Measurements from ENCODE around the gene ZBED5.
"Not testable (repeated sequence)": the region's sequence is repeated elsewhere in the genome, so short reads cannot be mapped to it uniquely, and the experiment has no call there.

ZBED5 gene

GRCh38 chr11:10857709-10858438 is at the start of gene ZBED5:
ZBED5 (minus strand) TSS chr11:10858053; CDS start chr11:10854945, 3,108 bp downstream.
- peak; percentile 91 to 92 for DNase-seq (ENCODE audit: low read depth in 2 of 2)

DNA sequence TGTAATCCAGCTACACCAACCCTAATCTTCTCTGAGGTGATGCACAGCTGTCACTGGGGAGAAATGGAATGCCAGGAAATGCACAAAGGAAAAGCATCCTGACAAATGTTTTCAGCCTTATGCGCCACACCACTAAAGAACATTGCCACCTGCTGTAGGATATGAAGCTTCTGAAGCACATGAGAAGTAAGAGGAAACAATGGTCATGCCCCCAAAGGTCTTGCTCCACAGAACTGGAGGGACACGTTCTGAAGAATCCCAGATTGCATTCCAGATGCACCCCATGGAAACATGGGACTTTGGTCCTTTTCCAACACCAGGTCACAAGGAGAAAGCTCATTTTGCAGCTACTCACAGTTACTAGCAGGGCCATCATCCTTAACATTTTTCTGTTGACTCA is 48.7 kb upstream of the ZBED5 start:
- DNase-seq (ENCODE audit: low read depth in 2 of 2) = no peak

DNA sequence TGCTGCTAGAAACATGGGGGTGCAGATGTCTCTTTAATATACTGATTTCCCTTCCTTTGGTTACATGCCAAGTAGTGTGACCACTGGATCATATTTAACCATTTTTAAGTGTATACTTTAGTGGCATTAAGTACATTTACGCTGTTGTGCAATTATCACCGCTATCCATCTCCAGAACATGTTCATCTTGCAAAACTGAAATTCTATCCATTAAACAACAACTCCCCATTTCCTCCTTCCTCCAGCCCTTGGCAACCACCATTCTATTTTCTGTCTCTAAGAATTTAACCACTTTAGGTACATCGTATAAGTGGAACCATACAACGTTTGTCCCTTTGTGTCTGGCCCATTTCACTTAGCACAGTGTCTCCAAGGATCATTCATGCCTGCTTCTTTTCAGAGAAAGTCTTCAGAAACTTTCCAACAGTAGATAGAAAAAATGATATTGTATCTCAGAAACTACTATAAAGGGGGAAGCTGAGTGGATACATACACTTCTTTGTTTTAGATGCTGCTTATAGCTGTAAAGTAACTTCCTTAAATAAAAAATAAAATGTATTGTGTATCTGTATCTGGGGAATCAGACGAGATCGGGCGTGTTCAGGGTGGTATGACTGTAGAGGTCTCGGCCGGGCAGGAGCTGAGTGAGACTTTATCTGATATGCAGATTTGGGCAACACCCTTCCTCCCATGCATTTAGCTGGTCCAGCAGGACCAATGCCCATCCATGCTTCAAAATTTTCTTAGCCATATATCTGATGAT is 44.6 kb upstream of the ZBED5 start:
- no peak for DNase-seq (ENCODE audit: low read depth in 2 of 2)

DNA sequence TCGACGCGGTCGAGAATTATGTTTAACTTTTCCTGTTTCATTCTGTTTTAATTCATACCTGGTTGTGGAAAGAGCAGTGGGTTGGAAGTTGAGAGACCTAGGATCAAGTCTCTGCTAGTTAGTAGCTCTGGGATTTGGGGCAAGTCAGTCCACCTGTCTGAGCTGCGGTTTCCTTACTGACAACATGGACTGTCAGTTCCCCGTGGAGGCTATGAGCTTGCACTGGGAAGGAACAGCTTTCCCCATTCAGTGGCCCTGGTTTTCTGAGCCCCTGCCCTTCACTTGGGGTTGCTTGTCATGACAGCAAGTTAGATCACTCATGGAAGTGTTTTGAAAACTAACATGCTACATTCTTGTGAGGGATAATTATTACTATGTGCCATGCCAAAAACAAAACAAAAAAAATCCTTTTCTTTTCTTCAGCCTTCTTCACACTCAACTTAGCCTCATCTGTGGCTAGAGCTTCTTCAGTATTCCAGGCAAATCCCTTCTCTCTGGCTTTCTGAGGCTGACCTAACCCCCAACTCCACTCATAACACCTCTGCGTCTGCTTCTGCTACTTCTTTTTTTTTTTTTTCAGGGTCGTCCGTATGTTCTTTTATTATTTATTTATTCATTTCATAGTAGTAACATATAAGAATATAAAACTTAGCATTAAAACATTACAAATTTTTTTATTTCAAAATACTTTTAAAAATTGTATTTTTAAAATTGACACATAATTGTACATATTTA is 43.0 kb upstream of the ZBED5 start:
- no peak for DNase-seq (ENCODE audit: low read depth in 2 of 2)

DNA sequence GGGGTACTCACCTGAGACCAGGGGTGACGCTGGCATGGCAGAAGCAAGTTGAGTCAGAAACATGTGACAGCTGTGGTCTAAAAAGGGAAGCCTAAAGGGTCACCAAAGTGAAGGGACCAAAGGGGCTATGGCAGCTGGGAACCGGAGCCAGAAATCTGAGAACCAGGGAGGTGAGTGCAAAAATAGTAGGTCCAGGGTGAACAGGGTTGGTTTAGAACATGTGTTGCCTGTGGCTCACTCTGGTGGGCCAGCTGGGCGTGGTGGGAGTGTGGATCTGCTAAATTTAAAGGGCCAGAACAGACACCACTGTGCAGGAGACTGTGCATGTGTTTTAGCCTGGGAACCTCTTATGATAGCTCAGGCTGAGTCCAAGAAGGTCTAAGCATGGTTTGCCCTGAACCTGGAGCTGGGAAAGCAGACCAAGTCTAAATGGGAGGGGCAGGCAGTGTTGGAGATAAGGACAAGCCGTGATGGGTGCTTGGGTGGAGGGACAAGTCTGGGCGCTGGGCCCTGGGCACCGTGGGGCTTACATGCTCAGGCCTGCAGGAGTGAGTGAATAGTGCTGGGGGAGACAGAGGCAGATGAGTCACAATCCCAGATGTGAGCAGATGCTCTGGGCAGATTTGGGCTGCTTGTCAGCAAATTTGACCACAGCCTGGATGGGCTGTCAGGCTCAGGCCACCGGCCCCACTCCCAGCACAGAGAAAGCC is 41.4 kb upstream of the ZBED5 start:
- peak; percentile 15 to 16 for DNase-seq (ENCODE audit: low read depth in 2 of 2)

GRCh38 chr11:10898763-10899025 is 40.8 kb upstream of the ZBED5 start:
- no peak for DNase-seq (ENCODE audit: low read depth in 2 of 2)

DNA sequence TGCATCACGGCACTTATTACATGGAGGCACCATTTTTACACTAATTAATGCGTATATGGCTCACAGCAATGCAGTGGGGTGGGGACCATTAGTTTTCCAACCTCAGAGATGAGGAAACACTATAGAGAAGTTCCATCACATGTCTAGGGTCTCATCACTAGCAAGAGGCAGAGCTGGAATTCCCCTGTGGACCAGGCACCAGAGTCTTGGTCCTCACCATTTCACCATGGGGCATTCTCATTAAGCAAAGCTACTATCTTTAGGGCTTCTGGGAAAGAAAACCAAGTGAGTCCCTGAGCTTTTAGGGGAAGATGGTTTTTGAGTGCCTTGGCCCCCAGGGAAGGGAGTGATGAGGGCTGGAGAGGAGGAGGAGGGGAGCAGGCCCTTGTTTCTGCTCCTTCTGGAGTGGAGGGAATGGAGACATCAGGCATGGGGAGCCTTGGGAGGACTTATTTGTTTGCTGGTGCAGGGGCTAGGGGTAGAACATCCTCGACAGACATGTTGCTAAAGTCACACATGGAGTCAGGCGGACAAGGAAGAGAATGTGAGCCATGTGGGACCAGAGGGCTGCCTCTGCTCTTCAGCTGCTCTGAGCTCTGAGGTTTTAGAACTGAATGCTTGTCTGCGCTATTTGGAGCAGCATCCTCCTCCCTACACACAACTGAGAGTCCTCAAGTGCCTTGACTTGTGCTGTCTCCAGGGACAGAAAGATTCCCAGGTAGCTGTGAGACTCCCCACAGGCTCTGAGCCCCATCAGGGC is 40.3 kb upstream of the ZBED5 start:
- no peak for DNase-seq (ENCODE audit: low read depth in 2 of 2)

DNA sequence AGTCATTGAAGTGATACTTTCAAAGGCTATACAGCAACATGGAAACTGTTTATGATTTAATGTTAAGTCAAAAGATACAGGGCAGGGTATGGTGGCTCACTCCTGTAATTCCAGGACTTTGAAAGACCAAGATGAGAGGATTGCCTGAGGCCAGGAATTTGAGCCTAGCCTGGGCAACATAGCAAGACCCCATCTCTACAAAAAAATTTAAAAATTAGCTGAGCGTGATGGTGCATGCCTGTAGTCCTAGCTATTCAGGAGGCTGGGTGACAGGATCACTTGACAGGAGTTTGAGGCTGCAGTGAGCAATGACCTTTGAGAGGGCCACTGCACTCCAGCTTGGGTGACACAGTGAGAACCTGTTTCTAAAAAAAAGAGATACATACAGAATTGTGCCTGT is 39.3 kb upstream of the ZBED5 start:
- DNase-seq (ENCODE audit: low read depth in 2 of 2) = no peak

GRCh38 chr11:10896493-10896892 is 38.6 kb upstream of the ZBED5 start:
- no peak for DNase-seq (ENCODE audit: low read depth in 2 of 2)

GRCh38 chr11:10895285-10895684 is 37.4 kb upstream of the ZBED5 start:
- DNase-seq (ENCODE audit: low read depth in 2 of 2) = no peak

DNA sequence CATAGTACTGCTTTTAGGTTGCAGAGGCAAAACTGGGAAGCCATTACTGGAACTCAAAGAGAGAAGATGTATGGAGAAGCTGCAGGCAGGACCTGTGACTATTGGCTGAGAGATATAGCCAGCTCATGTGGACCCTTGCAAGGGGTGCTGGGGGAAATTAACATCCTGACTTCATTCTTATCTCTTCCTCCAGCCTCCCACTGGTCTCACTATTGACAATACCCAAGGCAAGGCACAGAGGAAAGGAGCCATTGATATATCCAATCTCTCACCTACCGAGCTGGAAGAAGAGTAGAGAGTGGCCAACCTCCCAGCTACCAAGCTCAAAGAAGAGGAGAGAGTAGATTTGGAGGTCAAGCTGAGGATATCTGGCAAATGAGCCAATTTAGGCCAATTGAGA is 36.8 kb upstream of the ZBED5 start:
- no peak for DNase-seq (ENCODE audit: low read depth in 2 of 2)

DNA sequence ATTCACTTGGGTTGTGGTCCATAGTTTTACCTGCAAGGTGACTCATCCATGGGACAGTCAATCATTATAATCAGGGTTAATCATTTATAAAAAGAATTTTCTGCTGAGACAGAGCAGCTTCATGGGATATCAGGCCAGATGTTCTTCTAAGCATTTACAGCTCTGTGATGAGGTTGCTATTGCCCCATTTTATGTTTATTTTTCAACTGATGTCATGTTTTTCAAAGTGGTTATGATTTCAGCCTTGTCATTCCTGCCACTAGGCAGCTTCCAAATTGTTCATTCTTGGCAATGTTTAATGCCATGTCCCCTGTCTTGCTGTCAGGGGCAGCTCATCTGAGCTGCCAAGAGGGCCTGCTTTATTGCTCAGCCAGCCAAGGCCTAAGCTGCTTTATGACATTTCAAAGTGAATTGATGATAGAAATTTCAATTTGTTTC is 35.9 kb upstream of the ZBED5 start:
- DNase-seq (ENCODE audit: low read depth in 2 of 2) = no peak

DNA sequence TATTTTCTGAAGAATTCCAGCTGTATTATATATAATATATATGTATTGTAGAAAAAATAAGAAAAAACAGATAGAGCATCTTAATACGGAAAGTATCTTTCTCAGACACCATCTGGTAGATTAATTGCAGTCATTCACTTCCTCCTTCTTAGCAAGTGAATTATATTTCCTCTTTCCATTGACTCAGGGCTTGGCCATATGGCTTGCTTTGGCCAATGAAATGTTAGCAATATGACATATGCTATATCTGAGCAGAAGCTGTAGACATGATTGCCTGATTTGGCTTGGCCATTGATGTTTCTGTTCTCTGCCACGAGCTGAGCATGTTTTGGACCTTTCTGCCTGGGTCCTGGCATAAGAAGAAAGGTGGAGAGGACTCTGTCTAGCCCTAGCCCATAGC is 34.4 kb upstream of the ZBED5 start:
- DNase-seq (ENCODE audit: low read depth in 2 of 2) = no peak

DNA sequence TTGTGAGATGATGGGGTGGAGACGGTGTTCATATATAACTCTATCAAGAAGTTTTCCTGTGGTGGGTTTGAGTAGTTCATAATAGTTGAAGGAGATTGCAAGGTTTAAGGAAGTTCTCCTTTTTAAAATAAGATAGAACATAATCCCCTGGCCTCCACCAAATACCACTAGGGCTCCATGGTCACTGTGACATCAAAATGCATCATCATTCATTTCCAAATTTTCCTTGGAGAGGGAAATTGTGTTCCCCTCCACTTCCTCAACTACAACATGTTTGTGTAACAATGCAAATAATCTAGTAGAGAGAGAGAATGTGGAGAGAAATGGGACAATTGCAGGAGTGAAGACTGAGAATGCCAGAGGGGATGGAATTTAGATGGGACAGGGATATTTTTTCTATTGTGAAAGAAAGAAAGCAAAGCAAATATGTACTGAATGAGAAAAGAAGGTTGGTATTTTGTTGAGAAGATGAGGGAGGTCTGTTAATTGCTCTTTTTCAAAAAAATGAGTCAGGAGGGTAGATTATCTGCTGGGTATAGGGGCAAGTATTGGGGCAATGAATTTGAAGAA is 33.4 kb upstream of the ZBED5 start:
- DNase-seq (ENCODE audit: low read depth in 2 of 2) = no peak

GRCh38 chr11:10890083-10890482 is 32.2 kb upstream of the ZBED5 start:
- not testable (repeated sequence) for DNase-seq (ENCODE audit: low read depth in 2 of 2)

- DNase-seq (ENCODE audit: low read depth in 2 of 2) = no peak
Measured at GRCh38 chr11:10887307-10887706, 29.5 kb upstream of the ZBED5 start.

DNA sequence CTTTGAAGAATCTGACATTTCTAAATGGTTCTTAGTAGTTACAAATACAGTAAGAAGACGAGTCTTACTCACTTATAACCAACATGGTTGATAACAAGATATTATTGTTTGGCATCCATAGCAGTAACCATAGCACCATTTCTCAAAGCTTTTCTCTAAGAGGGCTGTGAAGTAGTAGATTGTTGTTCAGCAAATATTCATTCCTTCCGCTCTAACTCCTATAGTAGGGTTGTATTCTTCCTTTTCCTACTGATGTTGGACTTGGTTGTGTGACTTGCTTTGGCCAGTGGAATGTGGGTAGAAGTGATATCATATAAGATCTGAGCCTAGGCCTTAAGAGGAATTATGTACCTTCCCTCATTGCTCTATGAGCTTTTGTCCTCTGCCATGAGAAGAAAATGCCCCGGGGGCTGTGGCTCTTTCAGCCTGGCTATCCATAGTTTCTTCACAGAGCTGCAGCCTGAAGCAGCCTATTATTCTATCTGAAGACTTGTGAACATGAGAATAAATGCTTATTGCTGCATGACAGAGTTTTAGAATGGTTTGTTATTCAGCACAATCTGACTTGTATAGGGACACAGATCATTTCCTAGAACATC is 28.9 kb upstream of the ZBED5 start:
- DNase-seq (ENCODE audit: low read depth in 2 of 2) = no peak

- no peak for DNase-seq (ENCODE audit: low read depth in 2 of 2)
Measured at GRCh38 chr11:10885703-10886363, 28.0 kb upstream of the ZBED5 start.

DNA sequence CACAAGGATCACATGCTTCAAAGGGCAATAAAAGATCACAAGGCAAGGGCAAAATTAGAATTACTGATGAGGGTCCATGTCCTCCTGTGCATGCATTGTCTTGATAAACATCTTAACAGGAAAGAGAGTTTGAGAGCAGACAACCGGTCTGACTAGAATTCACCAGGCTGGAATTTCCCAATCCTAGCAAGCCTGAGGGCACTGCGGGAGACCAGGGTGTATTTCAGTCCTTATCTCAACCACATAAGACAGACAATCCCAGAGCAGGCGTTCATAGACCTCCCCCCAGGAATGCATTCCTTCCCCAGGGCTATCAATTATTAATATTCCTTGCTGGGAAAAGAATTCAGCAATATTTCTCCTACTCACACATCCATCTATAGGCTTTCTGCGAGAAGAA is 26.4 kb upstream of the ZBED5 start:
- DNase-seq (ENCODE audit: low read depth in 2 of 2) = not testable (repeated sequence)

- no peak for DNase-seq (ENCODE audit: low read depth in 2 of 2)
Measured at GRCh38 chr11:10881892-10882291, 24.0 kb upstream of the ZBED5 start.
